Right renal pelvis (tissue), 4 donors: ENCODE results near the gene ZNF322. TPM values are rescaled to one million over a fixed set of nuclear protein-coding genes. Genes with fewer than 3 reads are reported as not detected.

Experiments used
- DNase-seq, 4 donors: peaks; one replicate each; pipeline ENCODE4 v3.0.0-alpha.2; 2013; ENCODE audit warnings: low read depth in 4 of 4, low spot score in 3 of 4, missing footprints in 1 of 4
- polyA plus RNA-seq, 4 donors: library from polyadenylated mRNA; unstranded; fragments of 120-200 nt; gene quantifications; one replicate each; pipeline ENCODE4 v1.2.1, GENCODE V29; 2013; ENCODE audit not compliant: insufficient read length in 4 of 4

ZNF322 gene
- polyA plus RNA-seq, 4 donors: 37.8 to 49.8 (median 47.9) TPM

DNA sequence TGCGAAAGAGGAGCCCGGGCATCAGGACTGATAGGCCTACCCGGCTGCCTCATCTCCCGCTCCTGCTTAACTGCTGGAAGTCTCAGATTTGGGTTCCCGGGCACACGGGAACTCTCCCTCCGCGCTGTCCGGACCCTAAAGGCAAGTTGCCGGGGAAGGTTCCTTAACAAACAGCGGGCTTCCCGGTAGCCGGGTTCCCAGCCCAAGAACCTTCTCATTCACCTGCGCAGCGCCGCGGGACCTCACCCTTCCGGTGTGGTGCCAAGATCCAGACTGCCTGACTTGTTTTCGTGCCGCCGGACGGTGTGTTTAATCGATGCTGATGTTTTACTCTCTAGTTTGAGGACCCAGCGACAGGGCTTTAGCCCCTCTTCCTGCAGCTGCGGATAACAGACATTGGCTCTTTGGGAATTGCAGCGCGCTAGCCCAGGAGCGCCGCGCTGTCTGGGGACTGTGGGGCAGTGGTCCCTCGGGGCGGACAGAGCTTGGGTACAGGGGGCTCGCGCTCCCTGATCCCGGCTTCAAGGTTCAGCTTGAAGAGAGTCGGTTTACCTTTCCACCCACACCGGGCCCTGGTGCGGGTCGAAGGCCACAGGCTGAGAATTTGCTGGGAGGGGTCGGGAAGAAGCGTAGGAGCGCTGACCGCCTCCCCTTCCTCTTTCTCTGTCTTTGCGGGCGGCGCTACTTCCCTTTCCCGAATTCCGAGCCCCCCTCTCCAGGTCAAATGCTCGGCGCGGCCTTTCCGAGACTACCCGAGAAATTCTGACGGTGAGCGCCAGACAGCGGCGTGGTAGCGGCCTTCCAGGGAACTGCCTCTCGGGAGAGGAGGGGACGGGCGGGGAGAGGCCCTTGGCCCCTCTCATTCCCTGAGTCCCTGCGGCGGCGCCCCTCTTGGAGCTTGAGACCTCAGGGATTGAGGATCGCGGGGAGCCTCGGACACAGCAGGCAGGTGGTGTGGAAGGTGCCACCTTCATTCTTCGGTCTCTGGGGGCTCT, 45.6 kb downstream of the ZNF322 start:
- peak in 1 of 4 donors; percentile 16 for DNase-seq

DNA sequence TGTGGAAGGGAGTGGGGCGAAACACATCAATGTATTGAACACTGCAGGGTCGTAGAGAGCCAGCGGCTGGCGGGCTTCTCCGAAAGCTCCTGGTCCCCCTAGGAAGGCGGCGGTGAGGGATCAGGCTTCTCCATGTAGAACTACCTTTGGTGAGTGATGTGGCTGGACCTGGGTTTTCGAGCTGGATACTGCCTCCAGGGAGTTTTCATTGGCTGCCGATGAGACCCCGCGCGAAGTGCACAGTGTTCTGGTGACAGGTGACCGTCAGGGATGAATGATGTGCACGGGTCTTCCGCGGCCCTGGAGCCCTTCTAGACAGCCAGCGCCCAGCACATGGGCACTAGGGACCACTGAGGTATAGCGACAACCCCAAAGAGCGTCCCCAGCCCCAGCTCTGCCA, 46.3 kb downstream of the ZNF322 start:
- no peak for DNase-seq

DNA sequence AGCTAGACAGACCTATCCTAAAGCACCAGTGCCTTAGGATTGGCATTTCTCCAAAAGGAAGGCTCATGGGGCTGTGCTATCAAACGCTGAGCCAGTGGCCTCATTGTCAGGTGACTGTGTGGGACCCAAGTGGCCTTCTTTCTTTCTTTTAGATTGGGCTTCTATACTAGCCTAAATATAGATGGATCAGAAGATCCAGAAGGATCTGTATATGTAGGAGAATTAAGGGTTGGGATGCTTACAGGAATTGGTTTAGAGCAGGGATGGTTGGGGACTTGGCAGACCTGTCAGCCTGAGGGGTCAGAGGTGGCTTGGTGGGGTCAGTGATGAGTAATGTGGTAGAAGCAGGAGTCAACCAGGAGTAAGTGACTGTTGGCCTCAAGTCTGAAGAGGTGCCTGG, 47.9 kb downstream of the ZNF322 start:
- DNase-seq: no peak

DNA sequence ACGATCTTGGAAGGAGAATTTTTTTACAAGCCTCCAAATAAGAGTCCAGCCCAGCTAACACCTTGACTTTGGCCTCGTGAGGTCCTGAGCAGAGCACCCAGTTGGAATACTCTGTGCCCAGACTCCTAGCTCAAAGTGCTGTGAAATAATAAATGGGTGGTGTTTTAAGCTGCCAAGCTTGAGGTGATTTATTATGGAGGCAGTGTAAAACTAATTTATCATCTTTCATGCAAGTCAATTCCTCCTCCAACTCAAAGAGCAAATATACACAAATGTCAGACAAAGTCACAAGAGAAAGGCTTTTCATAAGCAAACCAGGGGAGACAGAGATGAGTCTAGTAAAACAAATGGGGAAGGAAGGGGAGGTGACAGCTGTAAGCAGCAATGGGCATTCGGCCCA, 50.1 kb downstream of the ZNF322 start:
- no peak for DNase-seq

DNA sequence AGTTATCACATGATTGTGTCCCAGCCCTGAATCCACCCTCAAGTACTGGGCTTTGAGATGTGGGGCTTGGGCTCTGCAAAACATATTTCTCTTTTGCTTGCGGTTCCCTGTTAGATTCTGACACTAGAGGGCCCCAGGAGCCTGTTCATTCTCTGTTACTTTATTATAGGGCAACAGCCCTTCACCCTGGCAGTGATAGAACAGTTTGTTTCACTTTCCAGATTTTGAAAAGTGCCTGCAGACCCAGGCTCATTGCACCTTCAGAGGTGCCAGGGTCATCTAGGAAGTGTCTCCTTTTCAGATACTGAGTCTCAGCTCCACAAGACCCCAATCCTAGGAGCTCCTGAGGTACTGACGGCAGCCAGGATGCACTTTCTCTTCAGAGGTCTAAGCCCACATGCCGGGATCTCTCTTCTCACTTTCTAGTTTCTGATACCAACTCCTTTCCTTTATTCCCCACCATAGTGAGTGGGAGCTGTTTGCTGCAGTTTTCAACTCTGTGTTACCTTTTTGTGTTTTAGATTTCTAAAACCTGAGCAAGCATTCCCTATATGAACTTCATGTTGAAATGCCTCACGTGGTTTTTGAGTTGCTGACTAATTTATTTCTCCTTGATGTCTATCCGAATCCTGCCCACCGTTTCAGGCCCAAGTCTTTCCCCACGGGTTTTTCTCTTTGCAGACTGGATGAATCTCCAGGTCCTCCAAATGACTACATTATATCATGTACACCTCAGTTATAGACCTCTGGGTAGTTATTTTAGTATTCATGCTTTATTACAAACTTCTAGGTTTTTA, 51.9 kb downstream of the ZNF322 start:
- peak in 1 of 4 donors; percentile 38 for DNase-seq

DNA sequence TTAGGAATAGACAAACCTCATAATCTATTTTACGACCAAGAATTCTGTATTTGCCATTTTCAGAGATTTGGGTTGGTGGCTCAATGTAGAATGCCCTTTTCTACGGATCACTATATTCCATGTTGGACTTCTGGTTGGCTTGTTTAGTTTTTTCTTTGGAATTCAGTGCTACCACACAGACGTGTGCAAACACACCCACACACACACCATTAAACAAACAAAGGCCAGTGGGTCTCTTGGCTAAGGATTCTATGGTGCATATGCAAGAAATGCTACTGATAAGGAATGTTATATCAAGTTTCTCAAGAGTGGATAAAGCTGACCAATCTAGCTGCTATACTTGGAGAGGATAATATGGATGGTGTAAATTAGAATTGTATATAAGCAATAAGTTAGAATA, 54.7 kb downstream of the ZNF322 start:
- no peak for DNase-seq

DNA sequence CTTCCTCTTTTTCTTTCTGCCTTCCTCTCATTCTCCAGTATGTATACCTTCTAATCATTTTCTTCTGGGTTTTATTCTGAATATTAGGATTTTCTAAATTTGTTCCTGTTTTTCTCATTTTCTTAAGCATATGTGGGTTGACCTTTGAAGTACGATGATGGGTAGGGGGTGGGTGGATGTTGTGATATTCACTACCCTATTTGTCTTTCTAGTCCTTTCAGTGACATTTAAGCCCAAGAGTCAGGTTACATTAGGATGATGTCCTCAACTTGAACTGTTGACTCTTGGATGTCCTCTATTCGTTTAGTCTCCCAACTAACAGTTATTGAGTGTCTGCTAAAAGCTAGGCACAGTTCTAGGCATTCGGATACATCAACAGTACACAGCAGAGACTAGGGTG, 55.5 kb downstream of the ZNF322 start:
- no peak for DNase-seq

DNA sequence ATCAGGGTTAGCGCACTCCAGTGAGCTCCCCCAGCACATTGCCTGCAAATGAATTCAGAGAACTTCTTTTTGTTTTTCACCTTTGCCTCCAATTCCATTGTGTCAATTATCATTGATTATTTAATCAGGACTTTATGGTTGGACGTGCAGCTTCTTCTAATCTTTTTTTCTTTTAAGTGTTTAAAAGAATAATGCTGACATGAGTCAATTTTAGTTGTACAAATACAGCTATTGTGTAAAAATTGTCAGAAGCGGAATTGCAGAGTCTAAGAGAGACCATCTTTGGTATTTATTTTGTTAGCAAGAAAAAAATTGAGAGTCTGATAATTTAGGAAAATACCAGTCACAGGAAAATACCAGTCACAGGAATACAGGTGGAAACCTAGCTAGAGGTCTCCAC, 57.3 kb downstream of the ZNF322 start:
- no peak for DNase-seq

DNA sequence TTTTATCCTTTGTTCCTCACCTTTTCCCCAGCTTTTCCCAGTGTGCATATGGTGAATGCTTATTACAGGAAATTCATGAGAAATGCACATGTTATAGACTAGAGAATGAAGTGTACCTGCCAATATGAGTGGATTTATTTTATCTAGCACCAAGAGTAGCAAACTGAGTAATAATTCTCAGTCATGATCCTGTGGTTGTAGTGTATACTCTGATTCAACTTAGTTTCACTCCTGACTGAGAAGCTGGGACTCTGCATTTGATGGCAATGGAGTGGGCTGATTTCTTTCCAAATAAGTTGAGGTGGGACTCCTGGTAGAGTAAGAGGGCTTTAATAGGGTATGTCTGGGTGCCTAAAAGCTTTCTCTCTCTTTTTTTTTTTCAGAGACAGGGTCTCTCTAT, 58.8 kb downstream of the ZNF322 start:
- DNase-seq: no peak

DNA sequence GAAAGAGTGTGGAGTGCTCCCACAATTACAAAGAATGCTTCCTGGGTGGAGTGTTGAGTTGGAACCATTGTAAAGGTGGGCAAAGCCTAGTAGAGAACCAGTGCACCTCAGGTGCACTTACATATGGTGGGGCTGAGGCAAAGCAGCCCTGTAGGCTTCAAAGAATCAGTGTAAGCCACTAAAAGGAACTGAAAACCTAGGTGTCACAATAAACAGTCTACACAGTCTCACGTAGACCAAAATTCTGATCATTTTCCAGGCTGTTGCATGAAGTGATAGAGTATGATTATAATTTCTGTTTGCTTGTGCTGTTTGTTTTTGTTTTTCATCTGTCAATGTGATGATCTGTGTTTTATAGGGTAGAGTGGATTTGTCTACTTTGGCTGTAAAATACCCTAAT, 60.0 kb downstream of the ZNF322 start:
- DNase-seq: no peak

DNA sequence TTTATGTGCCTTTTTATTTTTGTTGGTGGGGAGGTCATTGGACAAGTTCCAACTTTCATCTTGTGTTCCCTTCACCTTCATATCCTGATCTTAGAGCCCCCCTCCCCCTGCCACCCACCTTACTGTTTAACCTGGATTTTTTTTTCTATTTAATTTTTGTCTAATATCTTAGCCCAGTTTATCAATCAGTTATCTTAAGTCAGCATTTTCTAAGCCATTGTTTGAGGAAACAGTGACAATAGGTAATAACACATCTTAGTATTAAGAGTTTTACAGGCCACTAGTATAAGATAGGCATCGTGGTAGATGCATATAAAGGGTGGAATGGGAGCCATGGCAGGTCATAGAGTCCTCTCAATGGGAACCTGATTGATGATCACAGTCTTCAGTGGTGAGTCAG, 60.4 kb downstream of the ZNF322 start:
- DNase-seq: no peak

DNA sequence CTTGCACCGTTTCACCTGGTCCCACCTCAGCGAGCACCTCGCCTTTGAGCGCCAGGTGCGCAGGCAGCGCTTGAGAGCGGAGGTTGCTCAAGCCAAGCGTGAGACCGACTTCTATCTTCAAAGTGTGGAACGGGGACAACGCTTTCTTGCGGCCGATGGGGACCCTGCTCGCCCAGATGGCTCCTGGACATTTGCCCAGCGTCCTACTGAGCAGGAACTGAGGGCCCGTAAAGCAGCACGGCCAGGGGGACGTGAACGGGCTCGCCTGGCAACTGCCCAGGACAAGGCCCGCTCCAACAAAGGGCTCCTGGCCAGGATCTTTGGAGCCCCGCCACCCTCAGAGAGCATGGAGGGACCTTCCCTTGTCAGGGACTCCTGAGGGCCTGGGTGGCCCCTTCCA, 61.3 kb downstream of the ZNF322 start:
- DNase-seq: no peak

DNA sequence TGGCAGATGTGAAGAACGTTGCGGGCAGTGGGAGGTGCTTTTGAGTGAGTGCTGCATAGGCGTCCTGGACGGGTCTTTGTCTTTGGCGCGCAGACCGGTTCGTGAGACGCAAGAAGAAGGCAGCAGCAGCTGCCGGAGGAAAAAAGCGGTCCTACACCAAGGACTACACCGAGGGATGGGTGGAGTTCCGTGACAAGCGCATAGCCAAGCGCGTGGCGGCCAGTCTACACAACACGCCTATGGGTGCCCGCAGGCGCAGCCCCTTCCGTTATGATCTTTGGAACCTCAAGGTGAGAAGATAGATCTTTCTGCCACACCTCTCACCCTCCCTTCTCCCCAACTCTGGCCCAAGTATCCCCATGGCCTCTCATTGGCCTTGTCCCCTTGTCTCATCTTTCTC, 61.7 kb downstream of the ZNF322 start:
- DNase-seq: no peak

DNA sequence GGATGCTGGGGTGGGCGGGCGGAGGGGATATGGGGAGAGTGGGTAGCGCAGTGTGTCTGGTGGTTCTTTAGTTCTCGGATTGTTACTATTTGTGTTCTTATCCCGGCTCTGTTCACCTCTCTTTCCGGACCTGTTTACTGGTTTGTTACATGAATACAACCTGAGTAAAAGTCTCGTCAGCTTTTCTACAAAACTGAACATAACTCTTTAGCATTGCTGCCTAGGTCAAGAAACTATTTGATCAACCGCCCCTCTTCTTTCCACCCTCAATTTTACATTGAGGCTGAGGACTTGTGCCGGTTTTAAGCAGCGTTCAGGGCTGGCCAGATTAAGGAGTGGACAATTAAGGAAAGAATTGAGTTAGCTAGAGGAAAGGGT, 62.2 kb downstream of the ZNF322 start:
- no peak for DNase-seq

DNA sequence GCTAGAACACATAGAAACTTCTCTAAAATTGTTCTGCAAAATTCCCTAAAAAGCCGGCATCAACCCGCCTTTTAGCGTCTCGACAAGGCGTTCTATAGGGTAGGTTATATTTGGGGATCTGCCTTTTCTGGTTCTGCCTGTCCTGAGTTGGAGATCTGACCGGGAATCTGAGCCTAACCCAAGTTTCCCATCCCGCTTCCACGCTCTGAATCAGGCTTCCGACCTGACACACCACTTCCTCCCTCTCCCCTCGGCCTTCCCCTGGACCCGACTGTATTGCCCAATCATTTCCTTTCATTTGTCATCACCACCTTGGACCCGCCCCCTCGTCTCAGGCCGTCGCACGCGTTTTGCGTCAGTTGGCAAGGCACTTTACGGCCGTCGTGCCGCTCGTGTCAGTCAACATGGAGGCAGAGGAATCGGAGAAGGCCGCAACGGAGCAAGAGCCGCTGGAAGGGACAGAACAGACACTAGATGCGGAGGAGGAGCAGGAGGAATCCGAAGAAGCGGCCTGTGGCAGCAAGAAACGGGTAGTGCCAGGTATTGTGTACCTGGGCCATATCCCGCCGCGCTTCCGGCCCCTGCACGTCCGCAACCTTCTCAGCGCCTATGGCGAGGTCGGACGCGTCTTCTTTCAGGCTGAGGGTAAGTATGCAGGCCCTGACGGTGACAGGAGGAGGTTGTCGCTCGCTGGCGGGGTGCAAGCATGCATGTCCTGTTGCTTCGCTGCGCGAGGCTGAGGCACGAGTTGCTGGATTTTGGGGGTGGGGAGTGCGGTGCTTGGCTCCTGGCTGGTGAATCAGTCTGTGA, 62.8 kb downstream of the ZNF322 start, which contains the start of gene ABT1:
TSS of gene ABT1 (plus strand) at position 375 of the 810 bp plus-strand sequence. CDS start at position 405, 30 bp downstream.
- peak; percentile 96 to 98 (median 98) for DNase-seq

DNA sequence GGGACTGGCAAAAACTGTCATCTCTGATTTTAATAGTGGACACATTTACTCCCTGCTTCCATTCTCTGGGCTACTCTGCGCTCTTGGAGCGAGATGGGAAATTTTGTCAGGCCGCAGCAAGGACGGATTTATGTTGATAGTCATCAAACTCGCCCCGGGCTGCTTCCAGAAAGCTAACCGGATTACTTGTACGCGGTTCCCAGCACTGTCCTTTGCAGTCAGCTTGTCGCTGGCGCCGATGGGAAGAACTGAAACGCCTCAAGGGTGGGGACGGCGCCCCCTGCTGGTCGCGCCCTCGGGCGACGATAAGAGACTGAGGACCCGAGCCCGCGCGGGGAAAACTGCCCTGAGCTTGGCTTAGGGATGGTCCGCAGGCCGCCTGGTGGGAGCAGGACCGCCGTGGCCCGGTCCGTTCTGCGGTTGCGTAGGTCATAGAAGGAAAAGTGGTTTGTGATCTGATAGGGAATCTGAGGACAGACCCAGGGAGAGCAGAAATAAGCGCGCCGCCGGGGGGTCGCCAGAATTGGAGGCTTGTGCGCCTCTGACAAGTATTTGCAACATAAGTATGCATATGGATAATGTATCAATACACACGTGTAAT, 63.8 kb downstream of the ZNF322 start:
- DNase-seq: peak; percentile 81 to 90 (median 84)

DNA sequence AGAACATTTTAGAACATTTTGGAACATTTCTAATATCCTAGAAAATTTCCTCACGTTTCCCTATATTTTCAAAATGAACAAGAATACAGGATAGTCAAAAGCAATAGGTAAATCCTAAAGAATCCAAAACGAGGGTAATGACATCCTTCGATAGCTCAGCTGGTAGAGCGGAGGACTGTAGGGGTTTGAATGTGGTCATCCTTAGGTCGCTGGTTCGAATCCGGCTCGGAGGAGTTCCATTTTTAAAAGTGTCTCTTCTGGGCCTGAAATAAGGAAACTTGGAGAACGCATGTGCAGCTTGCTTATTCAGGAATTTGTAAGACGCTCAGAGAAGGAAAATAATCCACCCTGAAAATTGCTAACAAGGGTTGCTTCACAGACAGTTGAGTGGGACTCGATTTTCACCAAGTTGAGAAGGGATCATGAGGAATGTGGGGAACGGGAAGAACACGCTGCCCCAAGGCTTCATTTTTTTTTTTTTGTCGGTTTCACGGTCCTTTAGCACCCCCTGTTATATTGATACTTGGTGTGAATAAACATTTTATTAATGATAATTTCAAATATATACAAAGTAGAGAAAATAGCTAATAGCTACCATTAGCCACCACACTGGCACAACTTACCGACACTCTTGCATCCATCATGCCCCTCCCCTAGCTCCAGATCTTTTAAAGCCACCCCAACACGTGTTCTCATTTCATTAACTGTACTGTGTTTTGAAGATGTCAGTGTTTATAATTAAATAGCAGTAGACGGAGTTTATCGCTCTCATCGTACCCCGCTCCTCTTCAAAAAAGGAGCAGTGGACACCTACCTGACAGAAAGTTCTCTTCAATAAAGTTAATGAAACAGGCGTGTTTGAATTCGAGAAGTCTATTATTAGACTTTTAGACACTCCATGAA, 64.6 kb downstream of the ZNF322 start:
- DNase-seq: no peak

DNA sequence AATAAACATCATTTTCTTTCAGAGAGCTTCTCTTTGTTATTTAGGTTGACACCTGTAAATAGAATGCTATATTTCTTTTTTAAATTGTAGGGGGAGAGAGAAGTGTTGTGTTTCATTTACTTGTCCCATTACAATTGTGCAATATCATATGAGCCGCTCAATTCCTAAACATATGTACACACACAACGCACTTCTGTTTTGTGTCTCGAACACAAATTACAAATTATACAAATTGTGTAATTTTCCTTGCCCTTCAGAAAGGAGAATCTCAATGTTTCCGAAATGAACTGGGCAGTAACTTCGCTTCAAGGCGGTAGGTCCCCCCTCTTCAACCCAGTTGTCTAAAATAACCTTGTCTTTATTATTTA, 65.4 kb downstream of the ZNF322 start:
- no peak for DNase-seq
